Keratinocyte (primary cell): ENCODE data around the gene SEMA3F. TPM values are rescaled to one million over a fixed set of nuclear protein-coding genes. Genes with fewer than 3 reads are reported as not detected.

Experiments
- DNase-seq: peaks from one replicate; pipeline ENCODE4 v3.0.0-alpha.2; 2011; ENCODE audit warnings: low read depth, missing footprints, low spot score
- FAIRE-seq: peaks from 2 replicates; lab custom pipeline; 2011; peaks lifted over from hg19 to GRCh38; lab: Jason Lieb, UNC
- H2AFZ ChIP-seq: 2 replicates; pipeline ENCODE4 v1.6.0; 2012; ENCODE audit warnings: low read length, control low read depth, inconsistent platforms; ENCODE audit not compliant: control insufficient read depth
- H3K27ac ChIP-seq: 2 replicates; pipeline ENCODE4 v1.5.1; 2011; ENCODE audit warnings: low read length; ENCODE audit not compliant: control insufficient read depth, insufficient read depth
- H3K27me3 ChIP-seq: 3 replicates; pipeline ENCODE4 v1.6.0; 2011; ENCODE audit warnings: low read length; ENCODE audit not compliant: control insufficient read depth, insufficient read depth; ENCODE audit errors: extremely low read depth
- H3K36me3 ChIP-seq, 2 experiments: 2 replicates in 1 of 2; 3 replicates in 1 of 2; pipeline ENCODE4 v1.5.1; 2011; ENCODE audit warnings: low read length in 2 of 2, mild to moderate bottlenecking in 1 of 2; ENCODE audit not compliant: control insufficient read depth in 2 of 2, insufficient read depth in 2 of 2; ENCODE audit errors: extremely low read depth in 1 of 2
- H3K4me1 ChIP-seq: 3 replicates; pipeline ENCODE4 v1.5.1; 2011; ENCODE audit warnings: low read length; ENCODE audit not compliant: control insufficient read depth, insufficient read depth; ENCODE audit errors: extremely low read depth
- H3K4me2 ChIP-seq: 3 replicates; pipeline ENCODE4 v1.6.0; 2011; ENCODE audit warnings: low read depth, low read length; ENCODE audit not compliant: control insufficient read depth, insufficient read depth; ENCODE audit errors: extremely low read depth
- H3K4me3 ChIP-seq, 3 experiments: fragments of 200-600 bp in 1 of 3; sonication (generic) in 1 of 3; 2 replicates in 2 of 3; 3 replicates in 1 of 3; pipeline ENCODE4 v1.5.1; 2011 to 2016; ENCODE audit warnings: low read length in 3 of 3, mild to moderate bottlenecking in 3 of 3, control low read depth in 2 of 3, inconsistent platforms in 1 of 3, low read depth in 1 of 3, mixed read lengths in 1 of 3, mixed run types in 1 of 3, moderate library complexity in 1 of 3; ENCODE audit not compliant: control insufficient read depth in 2 of 3, insufficient read depth in 2 of 3; ENCODE audit errors: extremely low read depth in 1 of 3
- H3K79me2 ChIP-seq: 2 replicates; pipeline ENCODE4 v1.6.0; 2012; ENCODE audit warnings: low read length; ENCODE audit not compliant: control insufficient read depth, insufficient read depth
- H3K9ac ChIP-seq: 3 replicates; pipeline ENCODE4 v1.6.0; 2011; ENCODE audit warnings: low read length; ENCODE audit not compliant: control insufficient read depth, insufficient read depth; ENCODE audit errors: extremely low read depth
- H3K9me1 ChIP-seq: 3 replicates; pipeline ENCODE4 v1.6.0; 2011; ENCODE audit warnings: low read length; ENCODE audit not compliant: control insufficient read depth, insufficient read depth; ENCODE audit errors: extremely low read depth
- H3K9me3 ChIP-seq: 2 replicates; pipeline ENCODE4 v1.5.1; 2012; ENCODE audit warnings: low read depth, low read length; ENCODE audit not compliant: control insufficient read depth
- H4K20me1 ChIP-seq: 3 replicates; pipeline ENCODE4 v1.6.0; 2011; ENCODE audit warnings: low read length; ENCODE audit not compliant: control insufficient read depth, insufficient read depth; ENCODE audit errors: extremely low read depth
- CTCF ChIP-seq, 3 experiments: IDR thresholded peaks in 1 of 3; conservative IDR thresholded peaks in 1 of 3; optimal IDR thresholded peaks in 1 of 3; 2 replicates in 2 of 3; 3 replicates in 1 of 3; pipeline versions ENCODE3 to v1.5.1; 2011; ENCODE audit warnings: low read length in 3 of 3, mild to moderate bottlenecking in 3 of 3, moderate library complexity in 2 of 3, control low read depth in 1 of 3, inconsistent platforms in 1 of 3; ENCODE audit not compliant: insufficient read depth in 2 of 3; ENCODE audit errors: extremely low read depth in 1 of 3
- EZH2 ChIP-seq: IDR thresholded peaks from one replicate; pipeline ENCODE4 v1.6.1; 2012; ENCODE audit warnings: inconsistent platforms, mild to moderate bottlenecking, low read length, moderate library complexity
- dilution Hi-C: fragments of 300-500 bp; cut with MboI; formaldehyde crosslinking; loops from one replicate; pipeline ENCODE4 v1.7.0; 2020; ENCODE audit warnings: low sequenced_read_pairs; ENCODE audit not compliant: extremely low pct_ligation_motif_present
- polyA plus RNA-seq, 5 experiments: library from polyadenylated mRNA; depleted of rRNA in 3 of 5; stranded (reverse) in 3 of 5; stranded (forward) in 1 of 5; unstranded in 1 of 5; fragments of >200 nt; gene quantifications; 1 replicate in 1 of 5; 2 replicates in 3 of 5; 3 replicates in 1 of 5; pipeline versions ENCODE4 v1.2.1 to v1.2.3, GENCODE V29; 2011 to 2012; ENCODE audit warnings: missing spikeins in 2 of 5, low read depth in 1 of 5, low replicate concordance in 1 of 5

The SEMA3F gene
- polyA plus RNA-seq, 1 donor (not counting 4 experiments of a cell fraction or from before 2014, with no cell fraction given), result 72.8 TPM

DNA sequence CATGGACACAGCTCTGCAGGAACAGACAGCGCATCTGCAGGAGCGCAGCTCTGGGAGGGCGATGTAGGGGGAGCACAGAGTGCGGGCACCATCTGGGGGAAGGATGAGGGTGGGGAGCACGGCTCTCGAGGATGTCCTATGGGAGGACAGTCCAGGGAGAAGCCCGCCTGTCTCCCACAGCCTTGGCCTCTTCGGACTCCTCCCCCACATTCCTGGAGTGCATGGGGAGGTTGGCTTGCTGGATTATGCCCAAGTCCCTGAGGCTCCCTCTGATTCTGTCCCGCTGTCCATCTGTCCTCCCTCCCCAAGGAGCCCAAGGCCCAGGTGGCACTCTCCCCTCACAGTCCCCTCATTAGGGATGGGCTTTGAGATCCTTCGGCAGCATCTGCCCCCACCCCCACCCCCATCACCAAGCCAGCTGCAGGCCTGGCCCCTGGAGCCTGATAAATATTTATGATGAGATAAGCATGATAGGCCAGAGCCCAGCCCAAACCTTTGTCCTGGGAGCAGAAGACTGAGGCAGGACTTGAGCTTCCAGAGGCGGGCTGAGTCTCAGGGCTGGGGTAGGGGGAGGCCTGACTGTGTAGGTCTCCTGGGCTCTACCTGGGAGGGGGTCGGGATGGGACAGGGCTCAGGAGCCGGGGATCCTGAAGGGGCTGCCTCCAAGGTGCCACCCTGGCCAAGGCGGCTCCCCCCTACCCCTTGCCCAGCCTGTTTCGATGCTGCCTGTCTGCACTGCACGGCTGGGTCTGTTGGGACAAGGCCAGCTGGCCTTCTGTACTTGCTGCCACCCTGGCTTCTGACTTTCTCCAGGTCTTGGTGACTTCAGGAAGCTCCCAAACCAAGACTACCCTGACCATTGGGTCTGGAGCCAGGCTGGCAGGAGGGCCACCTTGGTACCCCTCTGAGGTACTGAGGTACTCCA, 28.6 kb upstream of the SEMA3F start:
- TF ChIP-seq EZH2, result no peak
- TF ChIP-seq CTCF (optimal IDR thresholded peaks at IDR 0.05 in 1 of 3, IDR thresholded peaks at IDR 0.05 in 1 of 3, conservative IDR thresholded peaks at IDR 0.05 in 1 of 3; ENCODE audit: extremely low read depth in 1 of 3, insufficient read depth in 2 of 3, low read length in 3 of 3), result no peak
- Histone ChIP-seq H2AFZ (no peak overlapping the region), H3K4me1 (peaks cover 21% of the 10 kb centered on the region), H3K9me3 (no peaks in the 10 kb centered on the region), H3K9ac (no peak overlapping the region), H3K9me1 (no peaks in the 10 kb centered on the region), H3K79me2 (no peaks in the 10 kb centered on the region), H3K4me3 (no peak overlapping the region), H3K27me3 (no peaks in the 10 kb centered on the region), H3K27ac (no peak overlapping the region), H4K20me1 (no peaks in the 10 kb centered on the region), H3K4me2 (no peak overlapping the region), H3K36me3 (no peaks in the 10 kb centered on the region)
- DNase-seq (no peak), FAIRE-seq (no peak)
- dilution Hi-C loops, result no loop called here

DNA sequence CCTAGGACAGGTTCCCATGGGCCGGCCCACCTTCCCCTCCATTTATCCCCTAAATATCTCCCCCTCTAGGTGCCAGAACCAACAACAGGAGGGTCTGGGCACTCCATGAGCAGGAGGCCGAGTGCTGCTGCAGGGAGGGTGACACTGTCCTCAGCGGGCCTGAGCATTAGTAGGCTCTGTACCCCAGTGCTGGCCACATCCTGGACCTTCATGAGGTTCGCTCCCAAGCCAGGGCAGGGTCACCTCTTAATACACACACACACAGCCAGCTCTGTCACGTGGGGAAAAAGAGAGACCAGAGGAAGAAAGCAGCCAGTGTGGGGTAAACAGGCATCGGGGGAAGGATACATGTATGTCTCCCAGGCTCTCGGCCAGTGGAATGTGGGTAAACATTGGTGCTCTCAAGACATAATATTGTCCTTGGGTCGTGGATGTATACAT, 27.9 kb upstream of the SEMA3F start:
- FAIRE-seq (no peak), DNase-seq (no peak)
- Histone ChIP-seq H3K4me3 (no peak overlapping the region), H3K27ac (no peak overlapping the region), H3K9me3 (no peaks in the 10 kb centered on the region), H3K9me1 (no peaks in the 10 kb centered on the region), H3K27me3 (no peaks in the 10 kb centered on the region), H3K9ac (no peak overlapping the region), H3K4me2 (no peak overlapping the region), H3K79me2 (no peaks in the 10 kb centered on the region), H3K36me3 (no peaks in the 10 kb centered on the region), H3K4me1 (peaks cover 13% of the 10 kb centered on the region), H2AFZ (no peak overlapping the region), H4K20me1 (no peaks in the 10 kb centered on the region)
- dilution Hi-C loops, result no loop called here
- TF ChIP-seq EZH2, result no peak
- no peak for TF ChIP-seq CTCF (optimal IDR thresholded peaks at IDR 0.05 in 1 of 3, IDR thresholded peaks at IDR 0.05 in 1 of 3, conservative IDR thresholded peaks at IDR 0.05 in 1 of 3; ENCODE audit: extremely low read depth in 1 of 3, insufficient read depth in 2 of 3, low read length in 3 of 3)
